ENCODE results near the gene ARHGAP42. TPM values are rescaled to one million over a fixed set of nuclear protein-coding genes. Genes with fewer than 3 reads are reported as not detected.

The ARHGAP42 gene
- total and polyA plus RNA-seq, 2 of the 13 experiments (the other 11 are each of a cell fraction or from before 2014, with no cell fraction given), result 2.5 to 4.3 TPM

- Histone ChIP-seq H3K4me3 (replicated peaks in 1 of 3; ENCODE audit: insufficient read depth in 1 of 3, low read depth in 2 of 3, low read length in 3 of 3) (no peak overlapping the region), H3K27ac (ENCODE audit: extremely low read length, insufficient read depth, low read length) (no peak overlapping the region), H3K4me1 (ENCODE audit: insufficient read depth, low read length) (peaks cover 40% of the 10 kb centered on the region), H2AFZ (ENCODE audit: low read length) (no peak overlapping the region), H3K9ac (ENCODE audit: insufficient read depth, low read depth, low read length) (no peak overlapping the region), H3K27me3 (ENCODE audit: control insufficient read depth in 1 of 2, insufficient read depth in 2 of 2, low read length in 2 of 2) (no peaks in the 10 kb centered on the region), H3K36me3 (replicated peaks in 1 of 2; ENCODE audit: control insufficient read depth in 1 of 2, insufficient read depth in 2 of 2, low read length in 2 of 2) (no peaks in the 10 kb centered on the region), H3K4me2 (ENCODE audit: low read depth, low read length) (no peak overlapping the region), H4K20me1 (ENCODE audit: insufficient read depth, low read length) (no peaks in the 10 kb centered on the region), H3K79me2 (ENCODE audit: insufficient read depth, low read length) (no peaks in the 10 kb centered on the region), H3K9me3 (ENCODE audit: low read length) (no peaks in the 10 kb centered on the region)
- POLR2A ChIA-PET, result no interaction called here
- in situ Hi-C loops (cut with HindIII; ENCODE audit: extremely low pct_ligation_motif_present, low pct_unique_long_range_greater_than_20kb) (no loop called here), intact Hi-C loops (cut with micrococcal nuclease; ENCODE audit: unreplicated experiment) (loop anchor here (10.0 kb wide), 1 partner anchor 93 kb away; the partner anchor contains the start of gene ARHGAP42)
- CTCF ChIA-PET (ENCODE audit: low intra/inter-chr PET ratio, low total read pairs), result no interaction called here
- ATAC-seq (no peak), DNase-seq (ENCODE audit: low spot score) (no peak), FAIRE-seq (no peak)
- BruUV-seq (replicated peaks), result no TSS peak
- TF ChIP-seq TGIF2 (CRISPR knock-in tag; IDR thresholded peaks at IDR 0.05) (no peak), ZBTB7A (CRISPR knock-in tag; IDR thresholded peaks at IDR 0.05) (no peak), ZMYM4 (CRISPR knock-in tag; IDR thresholded peaks at IDR 0.05) (no peak), ZNF879 (CRISPR knock-in tag; IDR thresholded peaks at IDR 0.05) (no peak), NKX3-1 (CRISPR knock-in tag; IDR thresholded peaks at IDR 0.05) (no peak), ZNF782 (CRISPR knock-in tag; IDR thresholded peaks at IDR 0.05; ENCODE audit: borderline replicate concordance) (no peak), ZNF644 (CRISPR knock-in tag; IDR thresholded peaks at IDR 0.05; ENCODE audit: low read depth) (no peak), MED13 (CRISPR knock-in tag; IDR thresholded peaks at IDR 0.05) (no peak), ZNF891 (CRISPR knock-in tag; IDR thresholded peaks at IDR 0.05) (no peak), FOXK1 (CRISPR knock-in tag; IDR thresholded peaks at IDR 0.05; ENCODE audit: borderline replicate concordance, low read depth) (no peak)
- WGBS (ENCODE audit: low lambda C conversion rate), result 79% methylated on average over 2 of the region's 2 CpGs
These were observed 90.6 kb downstream of the ARHGAP42 start for GRCh38 chr11:100777736-100778135.

- FAIRE-seq (no peak), DNase-seq (ENCODE audit: low spot score) (no peak), ATAC-seq (no peak)
- Histone ChIP-seq H3K9me3 (ENCODE audit: low read length) (no peaks in the 10 kb centered on the region), H3K27ac (ENCODE audit: extremely low read length, insufficient read depth, low read length) (no peak overlapping the region), H3K4me3 (replicated peaks in 1 of 3; ENCODE audit: insufficient read depth in 1 of 3, low read depth in 2 of 3, low read length in 3 of 3) (no peak overlapping the region), H4K20me1 (ENCODE audit: insufficient read depth, low read length) (no peaks in the 10 kb centered on the region), H3K36me3 (replicated peaks in 1 of 2; ENCODE audit: control insufficient read depth in 1 of 2, insufficient read depth in 2 of 2, low read length in 2 of 2) (no peaks in the 10 kb centered on the region), H3K79me2 (ENCODE audit: insufficient read depth, low read length) (no peaks in the 10 kb centered on the region), H3K4me2 (ENCODE audit: low read depth, low read length) (no peak overlapping the region), H3K27me3 (ENCODE audit: control insufficient read depth in 1 of 2, insufficient read depth in 2 of 2, low read length in 2 of 2) (no peaks in the 10 kb centered on the region), H3K4me1 (ENCODE audit: insufficient read depth, low read length) (peaks cover 40% of the 10 kb centered on the region), H2AFZ (ENCODE audit: low read length) (no peak overlapping the region), H3K9ac (ENCODE audit: insufficient read depth, low read depth, low read length) (no peak overlapping the region)
- intact Hi-C loops (cut with micrococcal nuclease; ENCODE audit: unreplicated experiment) (loop anchor here (10.0 kb wide), 1 partner anchor 93 kb away; the partner anchor contains the start of gene ARHGAP42), in situ Hi-C loops (cut with HindIII; ENCODE audit: extremely low pct_ligation_motif_present, low pct_unique_long_range_greater_than_20kb) (no loop called here)
- 74% methylated on average over 3 of the region's 3 CpGs for WGBS (ENCODE audit: low lambda C conversion rate)
- ChIA-PET CTCF (ENCODE audit: low intra/inter-chr PET ratio, low total read pairs) (no interaction called here), POLR2A (no interaction called here)
- TF ChIP-seq ZNF20 (CRISPR knock-in tag; IDR thresholded peaks at IDR 0.05) (no peak), HHEX (CRISPR knock-in tag; IDR thresholded peaks at IDR 0.05) (no peak), ZNF891 (CRISPR knock-in tag; IDR thresholded peaks at IDR 0.05) (no peak), ZNF781 (CRISPR knock-in tag; IDR thresholded peaks at IDR 0.05; ENCODE audit: borderline replicate concordance, not compliant biosample characterization) (no peak), NONO (IDR thresholded peaks at IDR 0.05) (no peak), NONO (CRISPR knock-in tag; conservative IDR thresholded peaks at IDR 0.05) (no peak)
- BruUV-seq (replicated peaks), result no TSS peak
These were observed 91.2 kb downstream of the ARHGAP42 start for GRCh38 chr11:100778166-100778785.

Measured in HepG2 (cell line).